HUES6 (cell line): ENCODE measurements around the gene FARP1.
A peak's percentile ranks its signal among the peaks of the same experiment; 100 is the strongest.

ENCODE experiments used
- H3K27ac ChIP-seq: 2 replicates; pipeline ENCODE4 v1.7.0; 2013; ENCODE audit warnings: low read depth, mild to moderate bottlenecking, low read length, inconsistent platforms
- H3K27me3 ChIP-seq: 2 replicates; pipeline ENCODE4 v1.6.1; 2013; ENCODE audit warnings: low read length; ENCODE audit not compliant: control insufficient read depth, insufficient read depth
- H3K36me3 ChIP-seq: 2 replicates; pipeline ENCODE4 v1.6.1; 2013; ENCODE audit warnings: low read length; ENCODE audit not compliant: control insufficient read depth, insufficient read depth
- H3K4me1 ChIP-seq: 2 replicates; pipeline ENCODE4 v1.6.1; 2013; ENCODE audit warnings: low read length; ENCODE audit not compliant: control insufficient read depth, insufficient read depth
- H3K4me3 ChIP-seq: 2 replicates; pipeline ENCODE4 v1.5.1; 2013; ENCODE audit warnings: low read depth, low read length
- H3K9ac ChIP-seq: one replicate; pipeline ENCODE4 v1.6.1; 2013; ENCODE audit warnings: mild to moderate bottlenecking, low read length
- H3K9me3 ChIP-seq: 2 replicates; pipeline ENCODE4 v1.6.1; 2013; ENCODE audit warnings: low read depth, low read length; ENCODE audit not compliant: control insufficient read depth, insufficient read depth

The FARP1 gene

GRCh38 chr13:98141509-98142379 is 1.1 kb upstream of the FARP1 start:
- no peaks in the 10 kb centered on the region for H3K9me3 ChIP-seq
- H3K27me3 ChIP-seq: peaks cover 20% of the 10 kb centered on the region
- H3K4me3 ChIP-seq: peak overlapping the region; percentile 70
- H3K4me1 ChIP-seq: peaks cover 28% of the 10 kb centered on the region
- H3K27ac ChIP-seq: no peak overlapping the region
- peak overlapping the region; percentile 80 for H3K9ac ChIP-seq
- no peaks in the 10 kb centered on the region for H3K36me3 ChIP-seq

GRCh38 chr13:98143157-98143553 is 261 bp downstream of the FARP1 start:
- Histone ChIP-seq H3K27ac (no peak overlapping the region), H3K27me3 (peaks cover 20% of the 10 kb centered on the region), H3K9ac (peak overlapping the region; percentile 80), H3K36me3 (no peaks in the 10 kb centered on the region), H3K4me3 (peak overlapping the region; percentile 70), H3K4me1 (peaks cover 28% of the 10 kb centered on the region), H3K9me3 (no peaks in the 10 kb centered on the region)

GRCh38 chr13:98143601-98144026 is 720 bp downstream of the FARP1 start:
- Histone ChIP-seq H3K4me3 (peak overlapping the region; percentile 70), H3K9me3 (no peaks in the 10 kb centered on the region), H3K36me3 (no peaks in the 10 kb centered on the region), H3K4me1 (peaks cover 28% of the 10 kb centered on the region), H3K27ac (no peak overlapping the region; the same call in 1 of the 2 replicates), H3K9ac (peak overlapping the region; percentile 80), H3K27me3 (peaks cover 20% of the 10 kb centered on the region)

GRCh38 chr13:98144027-98144741 is 1.3 kb downstream of the FARP1 start:
- Histone ChIP-seq H3K9ac (peak overlapping the region; percentile 80), H3K27ac (no peak overlapping the region; the same call in 1 of the 2 replicates), H3K9me3 (no peaks in the 10 kb centered on the region), H3K36me3 (no peaks in the 10 kb centered on the region), H3K4me1 (peaks cover 28% of the 10 kb centered on the region), H3K4me3 (peak overlapping the region; percentile 70), H3K27me3 (peaks cover 20% of the 10 kb centered on the region)

- no peak overlapping the region for H3K9ac ChIP-seq
- H3K36me3 ChIP-seq: no peaks in the 10 kb centered on the region
- peaks cover 28% of the 10 kb centered on the region for H3K4me1 ChIP-seq
- no peaks in the 10 kb centered on the region for H3K9me3 ChIP-seq
- peak overlapping the region; percentile 70 for H3K4me3 ChIP-seq
- peaks cover 20% of the 10 kb centered on the region for H3K27me3 ChIP-seq
- H3K27ac ChIP-seq: no peak overlapping the region
Measured at GRCh38 chr13:98144801-98145350, 2.0 kb downstream of the FARP1 start.

- no peaks in the 10 kb centered on the region for H3K9me3 ChIP-seq
- H3K36me3 ChIP-seq: no peaks in the 10 kb centered on the region
- H3K9ac ChIP-seq: no peak overlapping the region
- H3K4me1 ChIP-seq: peaks cover 17% of the 10 kb centered on the region
- no peak overlapping the region for H3K27ac ChIP-seq
- H3K4me3 ChIP-seq: no peak overlapping the region
- H3K27me3 ChIP-seq: peaks cover 6% of the 10 kb centered on the region; the same call in 1 of the 2 replicates
Measured at GRCh38 chr13:98147521-98147920, 4.6 kb downstream of the FARP1 start.

- Histone ChIP-seq H3K27me3 (no peaks in the 10 kb centered on the region), H3K9ac (no peak overlapping the region), H3K9me3 (no peaks in the 10 kb centered on the region), H3K27ac (no peak overlapping the region), H3K4me1 (peaks cover 5% of the 10 kb centered on the region; the same call in 1 of the 2 replicates), H3K36me3 (no peaks in the 10 kb centered on the region), H3K4me3 (no peak overlapping the region)
Measured at GRCh38 chr13:98150832-98151479, 8.1 kb downstream of the FARP1 start.

- Histone ChIP-seq H3K4me1 (peaks cover 16% of the 10 kb centered on the region), H3K4me3 (no peak overlapping the region), H3K9ac (no peak overlapping the region), H3K27ac (no peak overlapping the region), H3K36me3 (no peaks in the 10 kb centered on the region), H3K27me3 (no peaks in the 10 kb centered on the region), H3K9me3 (no peaks in the 10 kb centered on the region)
Measured at GRCh38 chr13:98155475-98156109, 12.7 kb downstream of the FARP1 start.

- peaks cover 16% of the 10 kb centered on the region for H3K4me1 ChIP-seq
- H3K36me3 ChIP-seq: no peaks in the 10 kb centered on the region
- no peaks in the 10 kb centered on the region for H3K27me3 ChIP-seq
- no peaks in the 10 kb centered on the region for H3K9me3 ChIP-seq
- H3K4me3 ChIP-seq: no peak overlapping the region
- H3K9ac ChIP-seq: no peak overlapping the region
- no peak overlapping the region for H3K27ac ChIP-seq
Measured at GRCh38 chr13:98156259-98156658, 13.4 kb downstream of the FARP1 start.

- Histone ChIP-seq H3K4me1 (peaks cover 25% of the 10 kb centered on the region), H3K27ac (no peak overlapping the region), H3K9ac (no peak overlapping the region), H3K36me3 (no peaks in the 10 kb centered on the region), H3K27me3 (no peaks in the 10 kb centered on the region), H3K9me3 (no peaks in the 10 kb centered on the region), H3K4me3 (no peak overlapping the region)
Measured at GRCh38 chr13:98157188-98157587, 14.3 kb downstream of the FARP1 start.
